WTC11 (cell line): Measurements from ENCODE around the gene SYNJ2.

Experiments used
- ESRRA ChIP-seq: sonication (generic); formaldehyde crosslinking; IDR thresholded peaks from 2 replicates; pipeline ENCODE4 v1.8.1; 2022; ENCODE audit warnings: mild to moderate bottlenecking, missing genetic modification reagents, borderline replicate concordance
- GABPB1 ChIP-seq: sonication (generic); formaldehyde crosslinking; IDR thresholded peaks from 2 replicates; pipeline ENCODE4 v1.8.1; 2023; ENCODE audit warnings: mild to moderate bottlenecking, missing genetic modification reagents
- HMGA2 ChIP-seq: fragments of 250-450 bp; sonication (Bioruptor Pico); IDR thresholded peaks from 2 replicates; pipeline ENCODE4 v1.4.0; 2021; ENCODE audit warnings: mild to moderate bottlenecking, moderate library complexity
- SP1 ChIP-seq: sonication (generic); formaldehyde crosslinking; conservative IDR thresholded peaks from 2 replicates; pipeline ENCODE4 v1.8.1; 2022; ENCODE audit warnings: missing genetic modification reagents
- TEAD4 ChIP-seq: sonication (generic); formaldehyde crosslinking; IDR thresholded peaks from 2 replicates; pipeline ENCODE4 v1.8.0; 2022; ENCODE audit warnings: mild to moderate bottlenecking, missing genetic modification reagents
- TF ChIP-seq, protein P1 (sequence below): fragments of 200-600 bp; IDR thresholded peaks from 2 replicates; pipeline ENCODE4 v1.8.0; 2022; ENCODE audit warnings: antibody characterized with exemption
- TF ChIP-seq, protein P2 (sequence below): sonication (generic); formaldehyde crosslinking; conservative IDR thresholded peaks from 2 replicates; pipeline ENCODE4 v1.8.1; 2022; ENCODE audit warnings: mild to moderate bottlenecking, missing genetic modification reagents
- TF ChIP-seq, protein P3 (sequence below): sonication (generic); formaldehyde crosslinking; IDR thresholded peaks from 2 replicates; pipeline ENCODE4 v1.8.1; 2023; ENCODE audit warnings: mild to moderate bottlenecking, moderate library complexity, missing genetic modification reagents
- TF ChIP-seq, protein P4 (sequence below): sonication (generic); formaldehyde crosslinking; IDR thresholded peaks from 2 replicates; pipeline ENCODE4 v1.8.0; 2022; ENCODE audit warnings: mild to moderate bottlenecking, missing genetic modification reagents

DNA sequence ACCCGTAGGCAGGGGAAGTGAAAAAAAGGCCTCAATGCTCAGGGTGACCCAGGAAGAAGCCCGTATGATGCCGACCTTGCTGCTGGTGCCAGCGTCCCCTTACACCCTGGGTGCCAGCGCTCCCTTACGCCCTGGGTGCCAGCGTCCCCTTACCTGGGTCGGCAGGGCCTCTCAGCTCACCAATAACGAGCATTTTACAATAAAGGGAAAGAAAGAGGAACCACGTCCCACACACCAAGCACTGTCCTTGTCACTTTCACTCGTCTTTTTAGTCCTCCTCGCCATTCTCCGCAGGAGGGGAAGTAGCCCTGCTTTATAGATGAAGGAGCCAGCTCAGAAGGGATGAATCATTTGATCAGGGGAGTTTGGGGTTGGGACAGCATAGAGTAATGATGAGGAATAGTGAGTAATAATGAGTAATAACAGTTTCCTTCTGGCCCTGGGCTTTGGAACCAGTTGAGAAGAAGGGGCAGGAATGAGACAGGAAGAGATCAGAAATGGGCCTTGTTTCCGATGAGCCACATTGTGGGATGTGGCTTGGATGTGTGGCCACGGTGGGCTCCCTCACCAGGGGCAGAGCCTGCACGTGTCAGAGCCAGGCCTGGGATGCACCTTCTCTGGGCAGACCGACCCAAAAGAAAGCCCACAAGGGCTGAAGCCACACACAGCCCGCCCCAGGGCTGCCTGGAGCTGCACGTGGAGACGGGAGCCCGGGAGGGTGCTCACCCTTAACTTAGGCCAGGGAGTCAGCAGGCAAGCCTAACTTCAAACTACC, 75.7 kb downstream of the SYNJ2 start:
- TF ChIP-seq HMGA2 (CRISPR knock-in tag): no peak
- TF ChIP-seq, protein P1, sequence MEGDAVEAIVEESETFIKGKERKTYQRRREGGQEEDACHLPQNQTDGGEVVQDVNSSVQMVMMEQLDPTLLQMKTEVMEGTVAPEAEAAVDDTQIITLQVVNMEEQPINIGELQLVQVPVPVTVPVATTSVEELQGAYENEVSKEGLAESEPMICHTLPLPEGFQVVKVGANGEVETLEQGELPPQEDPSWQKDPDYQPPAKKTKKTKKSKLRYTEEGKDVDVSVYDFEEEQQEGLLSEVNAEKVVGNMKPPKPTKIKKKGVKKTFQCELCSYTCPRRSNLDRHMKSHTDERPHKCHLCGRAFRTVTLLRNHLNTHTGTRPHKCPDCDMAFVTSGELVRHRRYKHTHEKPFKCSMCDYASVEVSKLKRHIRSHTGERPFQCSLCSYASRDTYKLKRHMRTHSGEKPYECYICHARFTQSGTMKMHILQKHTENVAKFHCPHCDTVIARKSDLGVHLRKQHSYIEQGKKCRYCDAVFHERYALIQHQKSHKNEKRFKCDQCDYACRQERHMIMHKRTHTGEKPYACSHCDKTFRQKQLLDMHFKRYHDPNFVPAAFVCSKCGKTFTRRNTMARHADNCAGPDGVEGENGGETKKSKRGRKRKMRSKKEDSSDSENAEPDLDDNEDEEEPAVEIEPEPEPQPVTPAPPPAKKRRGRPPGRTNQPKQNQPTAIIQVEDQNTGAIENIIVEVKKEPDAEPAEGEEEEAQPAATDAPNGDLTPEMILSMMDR: no peak
- no peak for TF ChIP-seq GABPB1 (CRISPR knock-in tag)
- TF ChIP-seq SP1 (CRISPR knock-in tag): no peak
- TF ChIP-seq, protein P2, sequence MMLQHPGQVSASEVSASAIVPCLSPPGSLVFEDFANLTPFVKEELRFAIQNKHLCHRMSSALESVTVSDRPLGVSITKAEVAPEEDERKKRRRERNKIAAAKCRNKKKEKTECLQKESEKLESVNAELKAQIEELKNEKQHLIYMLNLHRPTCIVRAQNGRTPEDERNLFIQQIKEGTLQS (CRISPR knock-in tag): no peak
- TF ChIP-seq TEAD4 (CRISPR knock-in tag): no peak
- TF ChIP-seq, protein P3, sequence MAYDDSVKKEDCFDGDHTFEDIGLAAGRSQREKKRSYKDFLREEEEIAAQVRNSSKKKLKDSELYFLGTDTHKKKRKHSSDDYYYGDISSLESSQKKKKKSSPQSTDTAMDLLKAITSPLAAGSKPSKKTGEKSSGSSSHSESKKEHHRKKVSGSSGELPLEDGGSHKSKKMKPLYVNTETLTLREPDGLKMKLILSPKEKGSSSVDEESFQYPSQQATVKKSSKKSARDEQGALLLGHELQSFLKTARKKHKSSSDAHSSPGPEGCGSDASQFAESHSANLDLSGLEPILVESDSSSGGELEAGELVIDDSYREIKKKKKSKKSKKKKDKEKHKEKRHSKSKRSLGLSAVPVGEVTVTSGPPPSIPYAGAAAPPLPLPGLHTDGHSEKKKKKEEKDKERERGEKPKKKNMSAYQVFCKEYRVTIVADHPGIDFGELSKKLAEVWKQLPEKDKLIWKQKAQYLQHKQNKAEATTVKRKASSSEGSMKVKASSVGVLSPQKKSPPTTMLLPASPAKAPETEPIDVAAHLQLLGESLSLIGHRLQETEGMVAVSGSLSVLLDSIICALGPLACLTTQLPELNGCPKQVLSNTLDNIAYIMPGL: no peak
- TF ChIP-seq, protein P4, sequence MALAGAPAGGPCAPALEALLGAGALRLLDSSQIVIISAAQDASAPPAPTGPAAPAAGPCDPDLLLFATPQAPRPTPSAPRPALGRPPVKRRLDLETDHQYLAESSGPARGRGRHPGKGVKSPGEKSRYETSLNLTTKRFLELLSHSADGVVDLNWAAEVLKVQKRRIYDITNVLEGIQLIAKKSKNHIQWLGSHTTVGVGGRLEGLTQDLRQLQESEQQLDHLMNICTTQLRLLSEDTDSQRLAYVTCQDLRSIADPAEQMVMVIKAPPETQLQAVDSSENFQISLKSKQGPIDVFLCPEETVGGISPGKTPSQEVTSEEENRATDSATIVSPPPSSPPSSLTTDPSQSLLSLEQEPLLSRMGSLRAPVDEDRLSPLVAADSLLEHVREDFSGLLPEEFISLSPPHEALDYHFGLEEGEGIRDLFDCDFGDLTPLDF (CRISPR knock-in tag): no peak
- no peak for TF ChIP-seq ESRRA (CRISPR knock-in tag)
